CD14-positive monocyte (primary cell): ENCODE results near the gene FAM168A. TPM values are rescaled to one million over a fixed set of nuclear protein-coding genes. Genes with fewer than 3 reads are reported as not detected.

Experiments used
- DNase-seq, 3 donors: peaks; one replicate each; pipeline ENCODE4 v3.0.0-alpha.2; 2011 to 2022
- H2AFZ ChIP-seq: 2 replicates; pipeline ENCODE4 v1.6.0; 2012; ENCODE audit warnings: mild to moderate bottlenecking, low read depth, low read length, inconsistent platforms; ENCODE audit not compliant: insufficient read depth, poor library complexity, severe bottlenecking
- H3K27ac ChIP-seq, 2 donors: 1 replicate in 1 of 2; 2 replicates in 1 of 2; pipeline ENCODE4 v1.5.1; 2012 to 2013; ENCODE audit warnings: low read length in 2 of 2, control low read depth in 1 of 2, inconsistent platforms in 1 of 2, low read depth in 1 of 2, mild to moderate bottlenecking in 1 of 2
- H3K27me3 ChIP-seq, 2 donors: one replicate each; pipeline versions ENCODE4 v1.6.0 to v1.6.1; 2011 to 2013; ENCODE audit warnings: low read length in 2 of 2; ENCODE audit not compliant: control insufficient read depth in 2 of 2, insufficient read depth in 2 of 2
- H3K36me3 ChIP-seq, 2 donors: replicated peaks in 1 of 2; 1 replicate in 1 of 2; 2 replicates in 1 of 2; pipeline versions ENCODE4 v1.5.1 to v1.6.1; 2012 to 2013; ENCODE audit warnings: low read length in 2 of 2, control low read depth in 1 of 2, inconsistent platforms in 1 of 2, mild to moderate bottlenecking in 1 of 2; ENCODE audit not compliant: insufficient read depth in 2 of 2, control insufficient read depth in 1 of 2
- H3K4me1 ChIP-seq, 2 donors: 1 replicate in 1 of 2; 2 replicates in 1 of 2; pipeline versions ENCODE4 v1.5.1 to v1.6.1; 2012 to 2013; ENCODE audit warnings: low read length in 2 of 2, control low read depth in 1 of 2, inconsistent platforms in 1 of 2, mild to moderate bottlenecking in 1 of 2, moderate library complexity in 1 of 2; ENCODE audit not compliant: insufficient read depth in 2 of 2, control insufficient read depth in 1 of 2
- H3K4me2 ChIP-seq: replicated peaks from 2 replicates; pipeline ENCODE3; 2012; ENCODE audit warnings: low read length, moderate library complexity, mild to moderate bottlenecking; ENCODE audit not compliant: poor library complexity, severe bottlenecking; ENCODE audit errors: extremely low read depth
- H3K4me3 ChIP-seq, 3 experiments: fragments of 200-600 bp in 1 of 3; sonication (generic) in 1 of 3; replicated peaks in 1 of 3; 1 replicate in 2 of 3; 2 replicates in 1 of 3; pipeline ENCODE4 v1.5.1; 2011 to 2013; ENCODE audit warnings: low read length in 3 of 3, mild to moderate bottlenecking in 3 of 3, control low read depth in 2 of 3, low read depth in 2 of 3, inconsistent platforms in 1 of 3, moderate library complexity in 1 of 3
- H3K79me2 ChIP-seq: 2 replicates; pipeline ENCODE4 v1.6.0; 2012; ENCODE audit warnings: mild to moderate bottlenecking, control low read depth, inconsistent platforms, low read length, moderate library complexity; ENCODE audit not compliant: insufficient read depth
- H3K9ac ChIP-seq: 2 replicates; pipeline ENCODE4 v1.6.0; 2017; ENCODE audit warnings: low read length, mild to moderate bottlenecking; ENCODE audit not compliant: insufficient read depth, poor library complexity, severe bottlenecking
- H3K9me3 ChIP-seq, 2 donors: replicated peaks in 1 of 2; 1 replicate in 1 of 2; 2 replicates in 1 of 2; pipeline versions ENCODE4 v1.5.1 to v1.6.1; 2012 to 2013; ENCODE audit warnings: low read length in 2 of 2, control low read depth in 1 of 2; ENCODE audit not compliant: control insufficient read depth in 1 of 2, insufficient read depth in 1 of 2
- H4K20me1 ChIP-seq: 2 replicates; pipeline ENCODE4 v1.6.0; 2012; ENCODE audit warnings: mild to moderate bottlenecking, low read length, control low read depth, moderate library complexity; ENCODE audit not compliant: insufficient read depth
- H3K27ac Mint-ChIP-seq, 7 donors: one replicate each; pipeline ENCODE4 v1.8.0; 2020; ENCODE audit warnings: mild to moderate bottlenecking in 7 of 7, mixed read lengths in 7 of 7, moderate library complexity in 6 of 7, inconsistent platforms in 2 of 7
- H3K27me3 Mint-ChIP-seq, 3 donors: one replicate each; pipeline ENCODE4 v1.8.0; 2021 to 2022; ENCODE audit warnings: low read depth in 3 of 3, mild to moderate bottlenecking in 3 of 3, mixed read lengths in 3 of 3, moderate library complexity in 3 of 3, inconsistent platforms in 1 of 3
- H3K36me3 Mint-ChIP-seq, 2 donors: one replicate each; pipeline ENCODE4 v1.8.0; 2020; ENCODE audit warnings: mixed read lengths in 2 of 2, inconsistent platforms in 1 of 2, mild to moderate bottlenecking in 1 of 2
- H3K4me1 Mint-ChIP-seq: one replicate; pipeline ENCODE4 v1.8.0; 2020; ENCODE audit warnings: mild to moderate bottlenecking, mixed read lengths
- H3K4me3 Mint-ChIP-seq, 2 donors: one replicate each; pipeline ENCODE4 v1.8.0; 2020; ENCODE audit warnings: mild to moderate bottlenecking in 2 of 2, mixed read lengths in 2 of 2, moderate library complexity in 1 of 2
- H3K9me3 Mint-ChIP-seq, 7 donors: one replicate each; pipeline ENCODE4 v1.8.0; 2020 to 2022; ENCODE audit warnings: mixed read lengths in 7 of 7, mild to moderate bottlenecking in 6 of 7, moderate library complexity in 6 of 7, inconsistent platforms in 2 of 7
- WGBS: methylation state at CpG from one replicate; pipeline ENCODE4 v1.1.5; 2013; ENCODE audit warnings: missing lambda C conversion rate; ENCODE audit not compliant: insufficient coverage; 5-methylcytosine and 5-hydroxymethylcytosine counted together
- intact Hi-C, 2 donors: fragments of 100-400 bp; cut with micrococcal nuclease; formaldehyde crosslinking; loops; one replicate each; pipeline versions ENCODE4 v1.15.0 to v1.15.1; 2023
- polyA plus RNA-seq, 3 donors: library from polyadenylated mRNA; depleted of rRNA in 1 of 3; unstranded in 2 of 3; stranded (reverse) in 1 of 3; fragments of 300-500 nt in 2 of 3; fragments of >200 nt in 1 of 3; fragmentation: Illumina TruSeq in 2 of 3; gene quantifications; 1 replicate in 2 of 3; 2 replicates in 1 of 3; pipeline ENCODE4 v1.2.3, GENCODE V29; 2012 to 2021
- TF ChIP-seq, protein P1 (sequence below): fragments of 200-600 bp; IDR thresholded peaks from one replicate; pipeline ENCODE4 v1.8.0; 2022; ENCODE audit warnings: antibody characterized with exemption, mild to moderate bottlenecking

The FAM168A gene
- polyA plus RNA-seq, 3 donors: 1.4 to 13.3 (median 2.1) TPM

GRCh38 chr11:73566422-73566821, 31.5 kb downstream of the FAM168A start:
- H3K36me3 Mint-ChIP-seq: peaks cover 18 to 20% of the 10 kb centered on the region in 2 donors
- Histone ChIP-seq H4K20me1 (peaks cover 15% of the 10 kb centered on the region), H3K4me3 (no peak overlapping the region), H2AFZ (no peak overlapping the region), H3K4me2 (no peak overlapping the region), H3K36me3 (peaks cover 9 to 33% of the 10 kb centered on the region in 2 donors), H3K27me3 (no peaks in the 10 kb centered on the region), H3K9me3 (no peaks in the 10 kb centered on the region), H3K79me2 (peaks cover 8% of the 10 kb centered on the region), H3K27ac (no peak overlapping the region), H3K4me1 (peaks cover 13 to 15% of the 10 kb centered on the region in 2 donors), H3K9ac (no peak overlapping the region)
- no peak overlapping the region for H3K4me3 Mint-ChIP-seq
- no peak for DNase-seq
- H3K4me1 Mint-ChIP-seq: peaks cover 14% of the 10 kb centered on the region
- no peaks in the 10 kb centered on the region for H3K9me3 Mint-ChIP-seq
- H3K27me3 Mint-ChIP-seq: no peaks in the 10 kb centered on the region
- no peak overlapping the region for H3K27ac Mint-ChIP-seq
- intact Hi-C loops: no loop called here
- TF ChIP-seq, protein P1, sequence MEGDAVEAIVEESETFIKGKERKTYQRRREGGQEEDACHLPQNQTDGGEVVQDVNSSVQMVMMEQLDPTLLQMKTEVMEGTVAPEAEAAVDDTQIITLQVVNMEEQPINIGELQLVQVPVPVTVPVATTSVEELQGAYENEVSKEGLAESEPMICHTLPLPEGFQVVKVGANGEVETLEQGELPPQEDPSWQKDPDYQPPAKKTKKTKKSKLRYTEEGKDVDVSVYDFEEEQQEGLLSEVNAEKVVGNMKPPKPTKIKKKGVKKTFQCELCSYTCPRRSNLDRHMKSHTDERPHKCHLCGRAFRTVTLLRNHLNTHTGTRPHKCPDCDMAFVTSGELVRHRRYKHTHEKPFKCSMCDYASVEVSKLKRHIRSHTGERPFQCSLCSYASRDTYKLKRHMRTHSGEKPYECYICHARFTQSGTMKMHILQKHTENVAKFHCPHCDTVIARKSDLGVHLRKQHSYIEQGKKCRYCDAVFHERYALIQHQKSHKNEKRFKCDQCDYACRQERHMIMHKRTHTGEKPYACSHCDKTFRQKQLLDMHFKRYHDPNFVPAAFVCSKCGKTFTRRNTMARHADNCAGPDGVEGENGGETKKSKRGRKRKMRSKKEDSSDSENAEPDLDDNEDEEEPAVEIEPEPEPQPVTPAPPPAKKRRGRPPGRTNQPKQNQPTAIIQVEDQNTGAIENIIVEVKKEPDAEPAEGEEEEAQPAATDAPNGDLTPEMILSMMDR: no peak

- no peak overlapping the region for H3K4me3 Mint-ChIP-seq
- H2AFZ ChIP-seq: no peak overlapping the region
- H3K27me3 ChIP-seq: no peaks in the 10 kb centered on the region
- intact Hi-C loops: no loop called here
- WGBS: no CpG with 5 or more reads among the region's 1 CpG
- peaks cover 9 to 33% of the 10 kb centered on the region in 2 donors for H3K36me3 ChIP-seq
- H3K9me3 ChIP-seq: no peaks in the 10 kb centered on the region
- H3K4me3 ChIP-seq: no peak overlapping the region
- H4K20me1 ChIP-seq: peaks cover 15% of the 10 kb centered on the region
- H3K9ac ChIP-seq: no peak overlapping the region
- no peaks in the 10 kb centered on the region for H3K27me3 Mint-ChIP-seq
- peaks cover 15 to 19% of the 10 kb centered on the region in 2 donors for H3K36me3 Mint-ChIP-seq
- no peak overlapping the region for H3K27ac ChIP-seq
- peaks cover 14% of the 10 kb centered on the region for H3K4me1 Mint-ChIP-seq
- H3K4me1 ChIP-seq: peaks cover 13 to 15% of the 10 kb centered on the region in 2 donors
- H3K79me2 ChIP-seq: peaks cover 8% of the 10 kb centered on the region
- H3K9me3 Mint-ChIP-seq: no peaks in the 10 kb centered on the region
- TF ChIP-seq, protein P1: no peak
- H3K4me2 ChIP-seq: no peak overlapping the region
- no peak overlapping the region for H3K27ac Mint-ChIP-seq
- no peak for DNase-seq
Measured at GRCh38 chr11:73565804-73566203, 32.1 kb downstream of the FAM168A start.
